T47D (cell line): ENCODE data around the gene IDH2.
"Not testable (repeated sequence)": the region's sequence is repeated elsewhere in the genome, so short reads cannot be mapped to it uniquely, and the experiment has no call there.

Experiments used
- DNase-seq, 2 experiments: peaks; one replicate each; pipeline versions ENCODE4 v3.0.0 to v3.0.0-alpha.2; 2011 to 2012; ENCODE audit warnings: low read depth in 1 of 2, low spot score in 1 of 2
- JUND ChIP-seq: IDR thresholded peaks from 2 replicates; pipeline ENCODE4 v1.6.1; 2012; ENCODE audit warnings: low read depth
- in situ Hi-C: cut with HindIII; loops from 2 replicates; pipeline ENCODE4 v1.10.0; 2016; ENCODE audit warnings: low sequenced_read_pairs, low pct_unique_long_range_greater_than_20kb

IDH2 gene

GRCh38 chr15:90131848-90132247 lies 29.6 kb upstream of the IDH2 start:
- in situ Hi-C loops, result no loop called here
- DNase-seq, result peak in 1 of 2 experiments; percentile 25
- TF ChIP-seq JUND, result no peak

GRCh38 chr15:90130291-90130690 lies 28.0 kb upstream of the IDH2 start:
- DNase-seq, result no peak
- no peak for TF ChIP-seq JUND
- in situ Hi-C loops, result no loop called here

DNA sequence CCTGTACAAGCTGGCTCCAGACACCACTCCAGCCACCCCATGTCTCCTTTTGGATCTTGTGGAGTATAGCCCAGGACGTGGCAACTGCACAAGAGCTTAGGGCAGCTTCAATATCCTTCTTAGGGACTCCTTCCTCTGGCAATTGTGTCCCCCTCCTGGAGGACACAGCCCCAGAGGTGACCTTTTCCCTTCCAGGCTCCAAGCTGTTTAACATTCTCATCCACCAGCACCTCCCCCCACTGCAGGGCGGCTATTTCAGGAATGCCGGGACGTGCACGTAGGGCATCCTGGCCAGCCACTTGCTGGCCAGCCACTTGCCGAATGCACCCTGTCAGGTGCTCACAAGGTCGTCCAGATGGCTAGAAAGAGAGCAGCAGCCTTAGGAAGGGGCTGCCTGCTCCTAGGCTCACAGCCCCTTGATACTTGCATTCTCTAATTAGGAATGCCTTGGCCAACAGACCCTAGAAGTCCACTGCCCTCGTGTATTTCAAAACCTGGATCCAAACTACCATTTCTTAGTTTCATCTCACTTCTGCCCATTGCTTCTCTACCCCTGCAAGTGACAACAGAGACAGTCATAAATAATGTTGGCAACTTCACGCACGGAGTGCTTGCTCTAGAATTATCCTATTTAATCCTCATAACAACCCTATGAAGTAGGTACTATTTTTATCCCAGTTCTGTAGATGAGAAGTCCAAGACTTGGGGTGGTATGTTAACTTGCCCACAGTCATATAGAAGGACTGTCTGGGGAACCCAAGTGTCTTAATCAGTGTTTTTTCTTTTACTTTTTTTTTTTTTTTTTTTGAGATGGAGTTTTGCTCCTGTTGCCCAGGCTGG lies 24.5 kb upstream of the IDH2 start:
- in situ Hi-C loops, result no loop called here
- DNase-seq, result peak; percentile 29 to 78
- no peak for TF ChIP-seq JUND

- in situ Hi-C loops, result no loop called here
- peak in 1 of 2 experiments; percentile 62 for DNase-seq
- TF ChIP-seq JUND, result no peak
Measured at GRCh38 chr15:90126022-90126421, 23.8 kb upstream of the IDH2 start.

DNA sequence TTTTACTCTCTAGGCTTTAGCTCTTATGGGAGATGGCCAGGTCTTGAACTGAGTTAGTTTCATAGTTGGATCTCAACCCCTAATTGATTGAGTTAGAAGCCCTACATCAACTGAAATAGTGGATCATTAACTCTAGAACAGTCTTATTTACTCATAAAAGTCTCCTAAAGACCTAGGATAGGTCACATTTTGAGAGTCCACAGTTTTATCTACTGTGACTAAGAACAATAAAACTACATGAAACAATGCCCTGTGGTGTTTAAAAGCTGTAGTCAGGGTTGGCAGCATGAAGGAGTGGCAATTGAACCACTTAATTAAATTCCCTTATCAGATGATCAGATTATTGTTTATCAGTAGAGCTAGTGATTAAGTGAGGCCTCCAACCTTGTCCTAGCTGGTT lies 22.2 kb upstream of the IDH2 start:
- no peak for DNase-seq
- no peak for TF ChIP-seq JUND
- in situ Hi-C loops, result no loop called here

DNA sequence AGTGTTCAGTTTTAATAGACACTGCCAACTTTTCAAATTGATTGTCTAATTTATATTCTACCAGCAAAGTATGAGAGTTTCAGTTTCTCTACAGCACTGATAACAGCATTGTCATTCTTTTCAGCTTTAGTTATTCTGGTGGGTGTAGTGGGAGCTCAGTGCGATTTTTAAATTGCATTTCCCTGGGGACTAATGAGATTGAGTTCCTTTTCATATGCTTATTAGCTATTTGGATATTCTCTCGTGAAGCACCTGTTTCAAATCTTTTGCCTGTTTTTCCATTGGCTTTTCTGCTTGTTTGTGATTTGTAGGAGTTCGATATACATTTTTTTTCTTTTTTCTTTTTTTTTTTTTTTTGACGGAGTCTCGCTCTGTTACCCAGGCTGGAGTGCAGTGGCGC lies 18.8 kb upstream of the IDH2 start:
- in situ Hi-C loops, result no loop called here

GRCh38 chr15:90119367-90119766 lies 17.1 kb upstream of the IDH2 start:
- TF ChIP-seq JUND, result no peak
- in situ Hi-C loops, result no loop called here
- DNase-seq, result no peak

More for the DNA sequence above, 18.8 kb upstream of the IDH2 start:
- DNase-seq, result no peak
- TF ChIP-seq JUND, result no peak

DNA sequence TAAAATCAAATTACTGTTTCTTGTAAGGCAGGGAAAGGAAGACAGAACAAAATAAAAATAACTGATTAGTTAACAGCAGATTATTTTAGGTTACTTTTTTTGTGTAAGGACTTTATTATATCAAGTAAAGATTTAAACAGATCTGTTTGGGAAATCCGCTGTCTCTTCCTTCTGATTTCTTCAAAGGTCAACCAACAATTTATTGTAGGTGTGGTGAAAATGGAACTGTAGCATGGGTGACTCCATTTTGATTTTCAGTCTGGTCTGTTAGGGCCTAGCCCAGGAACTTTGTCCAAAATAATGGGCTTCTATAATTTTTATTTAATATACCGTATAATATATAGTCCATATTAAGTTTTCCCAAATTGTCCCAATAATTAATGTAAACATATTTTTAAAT lies 13.5 kb upstream of the IDH2 start:
- no peak for DNase-seq
- in situ Hi-C loops, result no loop called here
- no peak for TF ChIP-seq JUND

DNA sequence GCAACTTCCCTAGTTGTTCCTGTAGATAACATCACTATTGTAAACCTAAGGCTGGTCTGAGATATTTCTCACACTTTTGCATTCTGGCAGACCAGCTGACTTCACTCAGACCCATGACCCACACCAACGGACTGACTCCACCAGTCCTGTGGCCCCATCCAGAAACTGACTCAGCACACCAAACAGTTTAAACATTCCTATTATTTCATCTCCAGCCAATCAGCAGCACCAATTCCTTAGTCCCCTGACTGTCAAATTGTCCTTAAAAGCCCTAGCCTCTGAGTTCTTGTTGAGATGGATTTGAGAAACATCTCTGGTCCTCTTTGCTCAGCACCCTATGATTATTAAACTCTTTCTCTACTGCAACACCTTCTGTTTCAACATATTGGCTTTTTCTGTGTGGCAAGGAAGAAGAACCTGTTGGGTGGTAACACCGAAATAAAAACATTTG lies 12.2 kb upstream of the IDH2 start:
- in situ Hi-C loops, result no loop called here
- no peak for DNase-seq
- TF ChIP-seq JUND, result no peak

DNA sequence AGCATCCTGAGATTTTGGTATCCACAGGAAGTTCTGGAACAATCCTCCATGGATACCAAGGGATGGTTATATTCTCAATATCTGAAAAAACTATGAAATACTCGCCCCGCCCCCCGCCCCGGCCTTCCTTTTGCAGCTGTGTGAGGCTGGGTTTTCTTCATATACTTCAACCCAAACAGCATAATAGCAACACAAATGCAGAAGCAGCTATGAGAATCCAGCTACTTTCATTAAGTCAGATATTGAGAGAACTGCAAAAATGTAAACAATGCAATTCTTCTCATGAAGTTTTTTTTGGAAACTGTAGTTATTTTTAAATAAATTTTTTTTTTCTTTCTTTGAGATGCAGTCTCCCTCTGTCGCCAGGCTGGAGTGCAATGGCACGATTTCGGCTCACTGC lies 10.9 kb upstream of the IDH2 start:
- no peak for TF ChIP-seq JUND
- in situ Hi-C loops, result no loop called here
- DNase-seq, result no peak

DNA sequence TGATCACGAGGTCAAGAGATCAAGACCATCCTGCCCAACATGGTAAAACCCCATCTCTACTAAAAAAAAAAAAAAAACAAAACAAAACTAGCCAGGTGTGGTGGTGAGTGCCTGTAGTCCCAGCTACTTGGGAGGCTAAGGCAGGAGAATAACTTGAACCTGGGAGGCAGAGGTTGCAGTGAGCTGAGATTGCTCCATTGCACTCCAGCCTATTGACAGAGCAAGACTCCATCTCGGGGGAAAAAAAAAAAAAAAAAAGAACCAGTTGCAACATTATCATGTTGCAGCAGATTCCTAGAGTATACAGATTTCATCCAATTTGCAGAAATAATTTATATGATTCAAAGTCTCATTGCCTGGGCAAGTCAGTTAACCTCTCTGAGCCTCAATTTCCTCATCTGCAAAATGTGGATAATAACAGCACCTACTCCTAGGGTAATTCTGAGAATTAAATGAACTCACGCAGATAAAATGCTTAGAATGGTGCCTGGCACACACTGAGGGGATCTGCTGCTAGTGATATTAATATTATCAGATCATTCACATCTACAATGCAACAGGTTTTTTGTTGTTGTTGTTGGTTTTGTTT lies 7.0 kb upstream of the IDH2 start:
- in situ Hi-C loops, DNase-seq: not testable (repeated sequence)

DNA sequence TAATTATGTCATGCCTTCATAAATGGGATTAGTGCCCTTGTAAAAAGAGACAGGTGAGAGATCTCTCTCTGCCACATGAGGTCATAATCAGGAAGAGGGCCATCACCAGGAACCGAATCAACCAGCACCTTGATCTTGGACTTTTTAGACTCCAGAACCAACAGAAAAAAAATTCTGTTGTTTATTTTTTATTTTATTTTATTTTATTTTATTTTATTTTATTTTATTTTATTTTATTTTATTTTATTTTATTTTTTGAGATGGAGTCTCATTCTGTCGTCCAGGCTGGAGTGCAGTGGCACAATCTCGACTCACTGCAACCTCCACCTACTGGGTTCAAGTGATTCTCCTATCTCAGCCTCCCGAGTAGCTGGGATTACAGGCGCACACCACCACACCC lies 5.8 kb upstream of the IDH2 start:
- DNase-seq, in situ Hi-C loops: not testable (repeated sequence)

- TF ChIP-seq JUND, result no peak
- peak; percentile 64 to 91 for DNase-seq
- in situ Hi-C loops, result no loop called here
Measured at GRCh38 chr15:90106522-90107117, 4.4 kb upstream of the IDH2 start.
